Activated naive CD8-positive, alpha-beta T cell treated with anti-CD3 and anti-CD28 coated beads, Interleukin-2, amount 10 ng/mL, durations not matched to agents 7 days and 5 days (primary cell): ENCODE data around the gene DNAJC12. TPM values are rescaled to one million over a fixed set of nuclear protein-coding genes. Genes with fewer than 3 reads are reported as not detected.
"Not testable (repeated sequence)": the region's sequence is repeated elsewhere in the genome, so short reads cannot be mapped to it uniquely, and the experiment has no call there.

ENCODE experiments used
- ATAC-seq: fragments of 150-1000 bp; cut with Tn5 transposase; one replicate; pipeline ENCODE4 v1.10.0; 2021; ENCODE audit warnings: low read depth, moderate library complexity
- POLR2A ChIA-PET: fragments of 350-600 bp; sonication (Branson Sonifier 250); formaldehyde crosslinking; loops from one replicate; lab custom pipeline; 2021; ENCODE audit warnings: antibody characterized with exemption; lab: Charles Lee
- DNase-seq: peaks from one replicate; pipeline ENCODE4 v3.0.0; 2021
- H3K27ac Mint-ChIP-seq: one replicate; pipeline ENCODE4 v1.8.0; 2022; ENCODE audit warnings: mild to moderate bottlenecking, mixed read lengths
- H3K27me3 Mint-ChIP-seq: one replicate; pipeline ENCODE4 v1.8.0; 2022; ENCODE audit warnings: mild to moderate bottlenecking, moderate library complexity, mixed read lengths
- H3K36me3 Mint-ChIP-seq: one replicate; pipeline ENCODE4 v1.8.0; 2021; ENCODE audit warnings: mild to moderate bottlenecking, mixed read lengths
- H3K4me1 Mint-ChIP-seq: one replicate; pipeline ENCODE4 v1.8.0; 2021; ENCODE audit warnings: mixed read lengths
- H3K4me3 Mint-ChIP-seq: one replicate; pipeline ENCODE4 v1.8.0; 2022; ENCODE audit warnings: mild to moderate bottlenecking, moderate library complexity, mixed read lengths
- H3K9me3 Mint-ChIP-seq: one replicate; pipeline ENCODE4 v1.8.0; 2021; ENCODE audit warnings: mixed read lengths
- total RNA-seq, 2 experiments: library from RNA; stranded (reverse); gene quantifications; one replicate each; pipeline ENCODE4 v1.2.3, GENCODE V29; 2021

DNAJC12 gene
- total RNA-seq, 2 experiments from 2014 or later: 3.6 to 4.1 TPM

GRCh38 chr10:67780759-67781538 lies 57.0 kb downstream of the DNAJC12 start:
- Mint-ChIP-seq H3K27ac (peak overlapping the region; percentile 2), H3K36me3 (peaks cover 2% of the 10 kb centered on the region), H3K4me3 (no peak overlapping the region), H3K9me3 (no peaks in the 10 kb centered on the region), H3K27me3 (no peaks in the 10 kb centered on the region), H3K4me1 (peaks cover 46% of the 10 kb centered on the region)
- POLR2A ChIA-PET: interaction anchor here (1.5 to 2.0 kb wide), 3 partner anchors 9 to 17 kb away, joined by 4 to 11 read pairs (median 5); no protein-coding TSS in a partner anchor
- DNase-seq (no peak), ATAC-seq (no peak)

GRCh38 chr10:67780204-67780621 lies 57.8 kb downstream of the DNAJC12 start:
- not testable (repeated sequence) for ATAC-seq, H3K36me3 Mint-ChIP-seq, H3K4me3 Mint-ChIP-seq, H3K27me3 Mint-ChIP-seq, H3K9me3 Mint-ChIP-seq, DNase-seq
- POLR2A ChIA-PET: interaction anchor here (0.7 to 2.1 kb wide), 4 partner anchors 9 to 170 kb away, joined by 3 to 17 read pairs (median 4); no protein-coding TSS in a partner anchor
- H3K27ac Mint-ChIP-seq: peak overlapping the region; percentile 7
- H3K4me1 Mint-ChIP-seq: peaks cover 44% of the 10 kb centered on the region

- Mint-ChIP-seq H3K4me1 (peaks cover 40% of the 10 kb centered on the region), H3K4me3 (no peak overlapping the region), H3K27me3 (no peaks in the 10 kb centered on the region), H3K27ac (peak overlapping the region; percentile 7), H3K9me3 (no peaks in the 10 kb centered on the region), H3K36me3 (peaks cover 2% of the 10 kb centered on the region)
- POLR2A ChIA-PET: interaction anchor here (0.7 to 2.1 kb wide), 4 partner anchors 9 to 169 kb away, joined by 3 to 17 read pairs (median 4); no protein-coding TSS in a partner anchor
- DNase-seq (no peak), ATAC-seq (peak; percentile 65)
Measured at GRCh38 chr10:67779465-67780203, 58.4 kb downstream of the DNAJC12 start.

- Mint-ChIP-seq H3K4me1 (peaks cover 37% of the 10 kb centered on the region), H3K4me3 (no peak overlapping the region), H3K36me3 (peaks cover 3% of the 10 kb centered on the region), H3K27me3 (no peaks in the 10 kb centered on the region), H3K9me3 (no peaks in the 10 kb centered on the region), H3K27ac (no peak overlapping the region)
- POLR2A ChIA-PET: no interaction called here
- DNase-seq: no peak
- ATAC-seq: no peak
Measured at GRCh38 chr10:67776371-67776770, 61.6 kb downstream of the DNAJC12 start.

- DNase-seq (no peak), ATAC-seq (no peak)
- Mint-ChIP-seq H3K4me1 (peaks cover 39% of the 10 kb centered on the region), H3K4me3 (no peak overlapping the region), H3K27me3 (no peaks in the 10 kb centered on the region), H3K27ac (no peak overlapping the region), H3K9me3 (no peaks in the 10 kb centered on the region), H3K36me3 (peaks cover 3% of the 10 kb centered on the region)
- POLR2A ChIA-PET: no interaction called here
Measured at GRCh38 chr10:67775279-67775678, 62.7 kb downstream of the DNAJC12 start.

GRCh38 chr10:67772894-67773511 lies 65.0 kb downstream of the DNAJC12 start:
- Mint-ChIP-seq H3K27ac (peak overlapping the region; percentile 86), H3K36me3 (peaks cover 6% of the 10 kb centered on the region), H3K4me1 (peaks cover 32% of the 10 kb centered on the region), H3K9me3 (no peaks in the 10 kb centered on the region), H3K27me3 (no peaks in the 10 kb centered on the region), H3K4me3 (peak overlapping the region; percentile 40)
- POLR2A ChIA-PET: interaction anchor here (0.6 to 2.7 kb wide), 7 partner anchors 9 to 75 kb away, joined by 3 to 13 read pairs (median 3); no protein-coding TSS in a partner anchor
- DNase-seq (no peak), ATAC-seq (peak; percentile 67)

GRCh38 chr10:67772151-67772550 lies 65.8 kb downstream of the DNAJC12 start:
- DNase-seq (no peak), ATAC-seq (no peak)
- POLR2A ChIA-PET: interaction anchor here (1.6 to 2.7 kb wide), 5 partner anchors 8 to 16 kb away, joined by 4 to 28 read pairs (median 11); no protein-coding TSS in a partner anchor
- Mint-ChIP-seq H3K36me3 (peaks cover 6% of the 10 kb centered on the region), H3K9me3 (no peaks in the 10 kb centered on the region), H3K4me3 (no peak overlapping the region), H3K27ac (peak overlapping the region; percentile 86), H3K27me3 (no peaks in the 10 kb centered on the region), H3K4me1 (peaks cover 33% of the 10 kb centered on the region)

- Mint-ChIP-seq H3K27me3 (no peaks in the 10 kb centered on the region), H3K9me3 (no peaks in the 10 kb centered on the region), H3K4me1 (peaks cover 38% of the 10 kb centered on the region), H3K36me3 (peaks cover 6% of the 10 kb centered on the region), H3K4me3 (peak overlapping the region; percentile 84), H3K27ac (peak overlapping the region; percentile 99)
- POLR2A ChIA-PET: interaction anchor here (0.9 to 2.7 kb wide), 8 partner anchors 8 to 561 kb away, joined by 3 to 28 read pairs (median 4); partner anchors contain the start of gene HNRNPH3
- ATAC-seq (peak; percentile 83), DNase-seq (peak; percentile 57)
Measured at GRCh38 chr10:67771200-67771599, 66.8 kb downstream of the DNAJC12 start.

- ATAC-seq (peak; percentile 24), DNase-seq (no peak)
- peaks cover 6% of the 10 kb centered on the region for H3K36me3 Mint-ChIP-seq
- H3K4me1 Mint-ChIP-seq: peaks cover 40% of the 10 kb centered on the region
- peak overlapping the region; percentile 99 for H3K27ac Mint-ChIP-seq
- H3K4me3 Mint-ChIP-seq: peak overlapping the region; percentile 84
- no peaks in the 10 kb centered on the region for H3K9me3 Mint-ChIP-seq
- POLR2A ChIA-PET: interaction anchor here (0.9 to 2.7 kb wide), 8 partner anchors 7 to 561 kb away, joined by 3 to 28 read pairs (median 4); partner anchors contain the start of gene HNRNPH3
- H3K27me3 Mint-ChIP-seq: no peaks in the 10 kb centered on the region
Measured at GRCh38 chr10:67770537-67770936, 67.5 kb downstream of the DNAJC12 start.

GRCh38 chr10:67767244-67767643 lies 70.7 kb downstream of the DNAJC12 start:
- Mint-ChIP-seq H3K36me3 (peaks cover 5% of the 10 kb centered on the region), H3K27ac (no peak overlapping the region), H3K27me3 (no peaks in the 10 kb centered on the region), H3K4me3 (no peak overlapping the region), H3K9me3 (peaks cover 2% of the 10 kb centered on the region), H3K4me1 (peaks cover 35% of the 10 kb centered on the region)
- DNase-seq (no peak), ATAC-seq (no peak)
- POLR2A ChIA-PET: interaction anchor here (1.1 kb wide), 1 partner anchor 18 kb away, joined by 5 read pairs; no protein-coding TSS in a partner anchor

- H3K9me3 Mint-ChIP-seq: peaks cover 5% of the 10 kb centered on the region
- peak overlapping the region; percentile 94 for H3K4me3 Mint-ChIP-seq
- POLR2A ChIA-PET: interaction anchor here (0.9 to 3.0 kb wide), 10 partner anchors 9 to 568 kb away, joined by 3 to 14 read pairs (median 5); partner anchors contain the start of genes HNRNPH3 and PBLD
- H3K36me3 Mint-ChIP-seq: peaks cover 5% of the 10 kb centered on the region
- H3K27ac Mint-ChIP-seq: peak overlapping the region; percentile 98
- peaks cover 20% of the 10 kb centered on the region for H3K4me1 Mint-ChIP-seq
- ATAC-seq (peak; percentile 83), DNase-seq (peak; percentile 98)
- H3K27me3 Mint-ChIP-seq: peaks cover 4% of the 10 kb centered on the region
Measured at GRCh38 chr10:67764012-67764822, 73.8 kb downstream of the DNAJC12 start.

GRCh38 chr10:67763499-67764011 lies 74.4 kb downstream of the DNAJC12 start:
- H3K4me3 Mint-ChIP-seq: peak overlapping the region; percentile 94
- H3K4me1 Mint-ChIP-seq: peaks cover 20% of the 10 kb centered on the region
- peak overlapping the region; percentile 98 for H3K27ac Mint-ChIP-seq
- H3K9me3 Mint-ChIP-seq: peaks cover 5% of the 10 kb centered on the region
- ATAC-seq (peak; percentile 29), DNase-seq (peak; percentile 82)
- POLR2A ChIA-PET: interaction anchor here (0.9 to 3.0 kb wide), 10 partner anchors 8 to 569 kb away, joined by 3 to 14 read pairs (median 5); partner anchors contain the start of genes HNRNPH3 and PBLD
- peaks cover 4% of the 10 kb centered on the region for H3K27me3 Mint-ChIP-seq
- H3K36me3 Mint-ChIP-seq: peaks cover 5% of the 10 kb centered on the region
